Neural progenitor cell (in vitro differentiated cells): ENCODE results near the gene SMPD3. TPM values are rescaled to one million over a fixed set of nuclear protein-coding genes. Genes with fewer than 3 reads are reported as not detected.

ENCODE experiments used
- DNase-seq: peaks from one replicate; pipeline ENCODE4 v3.0.0-alpha.2; 2016; ENCODE audit warnings: low spot score
- H2AFZ ChIP-seq: fragments of 200-600 bp; sonication (generic); replicated peaks from 2 replicates; pipeline ENCODE4 v1.6.1; 2016; ENCODE audit warnings: antibody characterized with exemption
- H3F3A ChIP-seq: fragments of 200-600 bp; sonication (generic); 2 replicates; pipeline ENCODE4 v1.6.1; 2016; ENCODE audit warnings: antibody characterized with exemption, low read depth
- H3K27ac ChIP-seq: fragments of 200-600 bp; sonication (generic); 2 replicates; pipeline ENCODE4 v1.5.1; 2016; ENCODE audit warnings: mild to moderate bottlenecking
- H3K27me3 ChIP-seq: fragments of 200-600 bp; sonication (generic); 2 replicates; pipeline ENCODE4 v1.6.1; 2016; ENCODE audit warnings: mild to moderate bottlenecking, moderate library complexity
- H3K36me3 ChIP-seq: fragments of 200-600 bp; sonication (generic); 2 replicates; pipeline ENCODE4 v1.5.1; 2016
- H3K4me1 ChIP-seq: fragments of 200-600 bp; sonication (generic); 2 replicates; pipeline ENCODE4 v1.6.1; 2016; ENCODE audit warnings: mixed run types
- H3K4me2 ChIP-seq: fragments of 200-600 bp; sonication (generic); 2 replicates; pipeline ENCODE4 v1.6.1; 2016
- H3K4me3 ChIP-seq: fragments of 200-600 bp; sonication (generic); 2 replicates; pipeline ENCODE4 v1.5.1; 2016
- H3K79me2 ChIP-seq: fragments of 200-600 bp; sonication (generic); 2 replicates; pipeline ENCODE4 v1.6.1; 2016; ENCODE audit warnings: low read depth
- H3K9ac ChIP-seq: fragments of 200-600 bp; sonication (generic); 2 replicates; pipeline ENCODE4 v1.6.1; 2016
- H3K9me3 ChIP-seq: fragments of 200-600 bp; sonication (generic); 2 replicates; pipeline ENCODE4 v1.5.1; 2016; ENCODE audit warnings: low read depth
- H4K20me1 ChIP-seq: fragments of 200-600 bp; sonication (generic); 2 replicates; pipeline ENCODE4 v1.6.1; 2016; ENCODE audit warnings: low read depth
- H3K27ac Mint-ChIP-seq: 3 replicates; pipeline ENCODE4 v1.8.0; 2021; ENCODE audit warnings: mixed read lengths
- H3K27me3 Mint-ChIP-seq: 2 replicates; pipeline ENCODE4 v1.8.0; 2022; ENCODE audit warnings: low read depth, mild to moderate bottlenecking, inconsistent platforms, moderate library complexity, mixed read lengths; ENCODE audit not compliant: insufficient read depth
- H3K36me3 Mint-ChIP-seq: 3 replicates; pipeline ENCODE4 v1.8.0; 2021; ENCODE audit warnings: mixed read lengths
- H3K4me1 Mint-ChIP-seq: 3 replicates; pipeline ENCODE4 v1.8.0; 2021; ENCODE audit warnings: mixed read lengths
- H3K4me3 Mint-ChIP-seq: 3 replicates; pipeline ENCODE4 v1.8.0; 2021; ENCODE audit warnings: mild to moderate bottlenecking, moderate library complexity, mixed read lengths
- H3K9me3 Mint-ChIP-seq: 3 replicates; pipeline ENCODE4 v1.8.0; 2020; ENCODE audit warnings: mixed read lengths
- EZH2 ChIP-seq: fragments of 200-600 bp; sonication (generic); IDR thresholded peaks from 2 replicates; pipeline ENCODE4 v1.6.1; 2017; ENCODE audit warnings: antibody characterized with exemption, mild to moderate bottlenecking, moderate library complexity
- EZH2phosphoT487 ChIP-seq: fragments of 200-600 bp; sonication (generic); IDR thresholded peaks from 2 replicates; pipeline ENCODE4 v1.6.1; 2017; ENCODE audit warnings: antibody characterized with exemption
- total RNA-seq: library from RNA; depleted of rRNA; stranded (reverse); fragments of >200 nt; gene quantifications from 2 replicates; pipeline ENCODE4 v1.2.3, GENCODE V29; 2015; ENCODE audit warnings: low replicate concordance
- TF ChIP-seq, protein P1 (sequence below): fragments of 200-600 bp; sonication (generic); IDR thresholded peaks from 2 replicates; pipeline ENCODE4 v1.5.1; 2017; ENCODE audit warnings: antibody characterized with exemption, mild to moderate bottlenecking

Gene SMPD3
- total RNA-seq, 1 donor from 2014 or later, result not detected

- no peaks in the 10 kb centered on the region for H3K36me3 Mint-ChIP-seq
- peaks cover 17% of the 10 kb centered on the region for H3K4me1 Mint-ChIP-seq
- no peaks in the 10 kb centered on the region for H3K36me3 ChIP-seq
- no peak for DNase-seq
- no peak overlapping the region for H3K4me3 ChIP-seq
- H2AFZ ChIP-seq, result no peak overlapping the region
- H3K27me3 Mint-ChIP-seq, result peaks cover 5% of the 10 kb centered on the region
- H3K4me3 Mint-ChIP-seq, result no peak overlapping the region
- H3K27ac Mint-ChIP-seq, result no peak overlapping the region
- no peaks in the 10 kb centered on the region for H3K9me3 ChIP-seq
- no peak overlapping the region for H3K9ac ChIP-seq
- H3F3A ChIP-seq, result no peaks in the 10 kb centered on the region
- H3K4me2 ChIP-seq, result no peak overlapping the region
- no peaks in the 10 kb centered on the region for H3K9me3 Mint-ChIP-seq
- H4K20me1 ChIP-seq, result no peaks in the 10 kb centered on the region
- no peaks in the 10 kb centered on the region for H3K27me3 ChIP-seq
- TF ChIP-seq EZH2phosphoT487 (no peak), EZH2 (no peak)
- TF ChIP-seq, protein P1, sequence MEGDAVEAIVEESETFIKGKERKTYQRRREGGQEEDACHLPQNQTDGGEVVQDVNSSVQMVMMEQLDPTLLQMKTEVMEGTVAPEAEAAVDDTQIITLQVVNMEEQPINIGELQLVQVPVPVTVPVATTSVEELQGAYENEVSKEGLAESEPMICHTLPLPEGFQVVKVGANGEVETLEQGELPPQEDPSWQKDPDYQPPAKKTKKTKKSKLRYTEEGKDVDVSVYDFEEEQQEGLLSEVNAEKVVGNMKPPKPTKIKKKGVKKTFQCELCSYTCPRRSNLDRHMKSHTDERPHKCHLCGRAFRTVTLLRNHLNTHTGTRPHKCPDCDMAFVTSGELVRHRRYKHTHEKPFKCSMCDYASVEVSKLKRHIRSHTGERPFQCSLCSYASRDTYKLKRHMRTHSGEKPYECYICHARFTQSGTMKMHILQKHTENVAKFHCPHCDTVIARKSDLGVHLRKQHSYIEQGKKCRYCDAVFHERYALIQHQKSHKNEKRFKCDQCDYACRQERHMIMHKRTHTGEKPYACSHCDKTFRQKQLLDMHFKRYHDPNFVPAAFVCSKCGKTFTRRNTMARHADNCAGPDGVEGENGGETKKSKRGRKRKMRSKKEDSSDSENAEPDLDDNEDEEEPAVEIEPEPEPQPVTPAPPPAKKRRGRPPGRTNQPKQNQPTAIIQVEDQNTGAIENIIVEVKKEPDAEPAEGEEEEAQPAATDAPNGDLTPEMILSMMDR, result no peak
- no peak overlapping the region for H3K27ac ChIP-seq
- H3K79me2 ChIP-seq, result no peaks in the 10 kb centered on the region
- H3K4me1 ChIP-seq, result peaks cover 24% of the 10 kb centered on the region
These were observed 36.2 kb downstream of the SMPD3 start for GRCh38 chr16:68412061-68412460.

DNA sequence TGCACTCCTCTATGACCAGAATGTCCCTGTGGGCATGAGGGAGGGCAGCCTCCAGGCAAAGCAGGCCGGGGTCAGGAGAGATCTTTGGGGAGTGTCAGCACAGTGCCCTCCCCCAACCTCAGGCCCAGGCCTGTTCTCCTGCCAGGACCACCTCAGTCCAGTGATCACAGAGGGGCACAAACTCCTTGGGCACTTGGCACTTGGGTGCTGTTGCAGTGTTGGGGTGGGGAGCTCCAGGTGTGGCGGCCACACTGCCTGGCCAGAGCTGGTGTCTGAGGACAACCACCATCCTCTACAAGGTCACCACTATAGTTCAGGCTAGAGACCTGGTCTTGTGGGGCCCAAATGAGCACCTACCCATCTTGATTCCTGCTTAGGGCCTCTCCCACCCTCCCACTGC, 37.2 kb downstream of the SMPD3 start:
- Mint-ChIP-seq H3K9me3 (no peaks in the 10 kb centered on the region), H3K4me3 (no peak overlapping the region), H3K27ac (peak overlapping the region; percentile 54), H3K4me1 (peaks cover 24% of the 10 kb centered on the region), H3K36me3 (no peaks in the 10 kb centered on the region), H3K27me3 (peaks cover 5% of the 10 kb centered on the region)
- no peak for DNase-seq
- H4K20me1 ChIP-seq, result no peaks in the 10 kb centered on the region
- no peak overlapping the region for H3K4me3 ChIP-seq
- H2AFZ ChIP-seq, result no peak overlapping the region
- H3K79me2 ChIP-seq, result no peaks in the 10 kb centered on the region
- H3K27me3 ChIP-seq, result no peaks in the 10 kb centered on the region
- no peak overlapping the region for H3K9ac ChIP-seq
- H3K4me1 ChIP-seq, result peaks cover 28% of the 10 kb centered on the region
- no peak overlapping the region for H3K4me2 ChIP-seq
- H3K36me3 ChIP-seq, result no peaks in the 10 kb centered on the region
- no peaks in the 10 kb centered on the region for H3K9me3 ChIP-seq
- no peak overlapping the region for H3K27ac ChIP-seq
- no peaks in the 10 kb centered on the region for H3F3A ChIP-seq
- TF ChIP-seq EZH2 (no peak), EZH2phosphoT487 (no peak)
- TF ChIP-seq, protein P1, result no peak

GRCh38 chr16:68408967-68409366, 39.3 kb downstream of the SMPD3 start:
- DNase-seq, result peak; percentile 54
- Histone ChIP-seq H3F3A (no peaks in the 10 kb centered on the region), H3K9ac (no peak overlapping the region), H3K27me3 (no peaks in the 10 kb centered on the region), H3K4me3 (no peak overlapping the region), H3K9me3 (no peaks in the 10 kb centered on the region), H3K4me1 (peaks cover 23% of the 10 kb centered on the region), H3K27ac (no peak overlapping the region), H3K79me2 (no peaks in the 10 kb centered on the region), H4K20me1 (no peaks in the 10 kb centered on the region), H2AFZ (no peak overlapping the region), H3K4me2 (peak overlapping the region; percentile 49), H3K36me3 (no peaks in the 10 kb centered on the region)
- H3K4me3 Mint-ChIP-seq, result no peak overlapping the region
- peak overlapping the region; percentile 29 for H3K27ac Mint-ChIP-seq
- peaks cover 22% of the 10 kb centered on the region for H3K4me1 Mint-ChIP-seq
- H3K9me3 Mint-ChIP-seq, result no peaks in the 10 kb centered on the region
- no peaks in the 10 kb centered on the region for H3K36me3 Mint-ChIP-seq
- TF ChIP-seq, protein P1, result no peak
- no peak for TF ChIP-seq EZH2
- TF ChIP-seq EZH2phosphoT487, result no peak
- peaks cover 3% of the 10 kb centered on the region for H3K27me3 Mint-ChIP-seq

GRCh38 chr16:68408428-68408827, 39.9 kb downstream of the SMPD3 start:
- Histone ChIP-seq H3K9me3 (no peaks in the 10 kb centered on the region), H3K36me3 (no peaks in the 10 kb centered on the region), H3K9ac (no peak overlapping the region), H3F3A (no peaks in the 10 kb centered on the region), H3K4me3 (no peak overlapping the region), H3K4me1 (peaks cover 23% of the 10 kb centered on the region), H4K20me1 (no peaks in the 10 kb centered on the region), H3K4me2 (peak overlapping the region; percentile 49), H2AFZ (no peak overlapping the region), H3K27me3 (no peaks in the 10 kb centered on the region), H3K79me2 (no peaks in the 10 kb centered on the region), H3K27ac (no peak overlapping the region)
- no peak for DNase-seq
- H3K4me3 Mint-ChIP-seq, result no peak overlapping the region
- no peaks in the 10 kb centered on the region for H3K36me3 Mint-ChIP-seq
- peaks cover 26% of the 10 kb centered on the region for H3K4me1 Mint-ChIP-seq
- TF ChIP-seq EZH2phosphoT487 (no peak), EZH2 (no peak)
- TF ChIP-seq, protein P1, result no peak
- no peaks in the 10 kb centered on the region for H3K9me3 Mint-ChIP-seq
- H3K27me3 Mint-ChIP-seq, result peaks cover 3% of the 10 kb centered on the region
- no peak overlapping the region for H3K27ac Mint-ChIP-seq
